Measurements from ENCODE around the gene RNGTT.

RNGTT gene

DNA sequence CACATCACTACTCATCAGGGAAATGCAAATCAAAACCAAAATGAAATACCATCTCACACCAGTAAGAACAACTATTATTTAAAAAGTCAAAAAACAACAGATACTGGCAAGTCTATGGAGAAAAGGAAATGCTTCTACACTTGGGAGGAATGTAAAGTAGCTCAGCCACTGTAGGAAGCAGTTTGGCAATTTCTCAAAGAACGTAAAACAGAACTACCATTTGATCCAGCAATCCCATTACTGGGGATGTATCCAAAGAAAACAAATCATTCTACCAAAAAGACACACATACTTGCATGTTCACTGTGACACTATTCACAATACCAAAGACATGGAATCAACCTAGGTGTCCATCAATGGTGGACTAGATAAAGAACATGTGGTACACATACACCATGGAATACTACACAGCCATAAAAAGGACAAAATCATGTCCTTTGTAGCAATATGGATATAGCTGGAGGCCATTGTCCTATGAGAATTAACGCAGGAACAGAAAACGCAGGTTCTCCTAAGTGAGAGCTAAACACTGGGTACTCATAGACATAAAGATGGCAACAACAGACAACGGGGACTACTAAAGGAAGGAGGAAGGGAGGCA is 260.4 kb downstream of the RNGTT start:
- Histone ChIP-seq H3K9ac (no peak overlapping the region), H3K27me3 (ENCODE audit: control insufficient read depth, insufficient read depth, low read length) (no peaks in the 10 kb centered on the region), H3K36me3 (ENCODE audit: control insufficient read depth, insufficient read depth, low read length) (no peaks in the 10 kb centered on the region), H3K4me3 (ENCODE audit: low read depth, low read length) (no peak overlapping the region), H2AFZ (no peak overlapping the region), H3K4me2 (ENCODE audit: low read length) (no peak overlapping the region), H3K27ac (no peak overlapping the region), H3K79me2 (no peaks in the 10 kb centered on the region), H3K9me3 (ENCODE audit: control insufficient read depth, low read length) (no peaks in the 10 kb centered on the region), H3K4me1 (no peaks in the 10 kb centered on the region)
- TF ChIP-seq CTCF (IDR thresholded peaks at IDR 0.05), result no peak

- TF ChIP-seq CTCF (IDR thresholded peaks at IDR 0.05), result no peak
- H3K4me3 ChIP-seq (ENCODE audit: low read depth, low read length), result no peak overlapping the region
- no peak overlapping the region for H3K27ac ChIP-seq
- H3K27me3 ChIP-seq (ENCODE audit: control insufficient read depth, insufficient read depth, low read length), result no peaks in the 10 kb centered on the region
- H3K36me3 ChIP-seq (ENCODE audit: control insufficient read depth, insufficient read depth, low read length), result no peaks in the 10 kb centered on the region
- H3K79me2 ChIP-seq, result no peaks in the 10 kb centered on the region
- H3K9me3 ChIP-seq (ENCODE audit: control insufficient read depth, low read length), result no peaks in the 10 kb centered on the region
- H3K9ac ChIP-seq, result no peak overlapping the region
- no peak overlapping the region for H2AFZ ChIP-seq
- H3K4me1 ChIP-seq, result no peaks in the 10 kb centered on the region
- no peak overlapping the region for H3K4me2 ChIP-seq (ENCODE audit: low read length)
These were observed 264.8 kb downstream of the RNGTT start for GRCh38 chr6:88698661-88699060.

- Histone ChIP-seq H3K4me2 (ENCODE audit: low read length) (no peak overlapping the region), H3K27me3 (ENCODE audit: control insufficient read depth, insufficient read depth, low read length) (no peaks in the 10 kb centered on the region), H3K79me2 (no peaks in the 10 kb centered on the region), H3K9me3 (ENCODE audit: control insufficient read depth, low read length) (no peaks in the 10 kb centered on the region), H3K4me1 (no peaks in the 10 kb centered on the region), H3K4me3 (ENCODE audit: low read depth, low read length) (no peak overlapping the region), H3K9ac (no peak overlapping the region), H3K27ac (no peak overlapping the region), H2AFZ (no peak overlapping the region), H3K36me3 (ENCODE audit: control insufficient read depth, insufficient read depth, low read length) (no peaks in the 10 kb centered on the region)
- no peak for TF ChIP-seq CTCF (IDR thresholded peaks at IDR 0.05)
These were observed 267.5 kb downstream of the RNGTT start for GRCh38 chr6:88695937-88696336.

- H3K36me3 ChIP-seq (ENCODE audit: control insufficient read depth, insufficient read depth, low read length), result no peaks in the 10 kb centered on the region
- TF ChIP-seq CTCF (IDR thresholded peaks at IDR 0.05), result no peak
These were observed 279.7 kb downstream of the RNGTT start for GRCh38 chr6:88683734-88684133.

DNA sequence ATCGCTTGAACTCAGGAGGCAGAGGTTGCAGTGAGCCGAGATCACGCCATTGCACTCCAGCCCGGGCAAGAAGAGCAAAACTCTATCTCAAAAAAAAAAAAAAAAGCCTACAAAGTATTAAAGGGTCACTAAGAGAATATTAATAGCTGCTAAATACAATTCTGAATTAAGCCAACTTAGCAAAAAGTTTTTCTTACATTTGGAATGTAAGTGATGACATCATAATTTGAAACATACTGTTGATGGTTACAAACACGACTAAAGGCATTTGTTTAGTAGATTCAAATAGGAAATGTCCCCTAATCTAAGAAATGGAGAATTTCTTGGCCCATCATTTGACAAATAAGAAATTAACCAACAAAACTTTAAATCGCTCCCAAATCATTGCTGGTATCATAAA is 282.8 kb downstream of the RNGTT start:
- no peak overlapping the region for H3K4me3 ChIP-seq (ENCODE audit: low read depth, low read length)
- no peak overlapping the region for H3K27ac ChIP-seq
- no peaks in the 10 kb centered on the region for H3K27me3 ChIP-seq (ENCODE audit: control insufficient read depth, insufficient read depth, low read length)
- H3K4me1 ChIP-seq, result no peaks in the 10 kb centered on the region
- H3K36me3 ChIP-seq (ENCODE audit: control insufficient read depth, insufficient read depth, low read length), result no peaks in the 10 kb centered on the region
- no peaks in the 10 kb centered on the region for H3K9me3 ChIP-seq (ENCODE audit: control insufficient read depth, low read length)
- no peak overlapping the region for H2AFZ ChIP-seq
- TF ChIP-seq CTCF (IDR thresholded peaks at IDR 0.05), result no peak
- H3K79me2 ChIP-seq, result no peaks in the 10 kb centered on the region
- no peak overlapping the region for H3K4me2 ChIP-seq (ENCODE audit: low read length)
- no peak overlapping the region for H3K9ac ChIP-seq

More at GRCh38 chr6:88683734-88684133, 279.7 kb downstream of the RNGTT start:
- Histone ChIP-seq H3K4me3 (ENCODE audit: low read depth, low read length) (no peak overlapping the region), H3K9ac (no peak overlapping the region), H3K4me2 (ENCODE audit: low read length) (no peak overlapping the region), H3K4me1 (no peaks in the 10 kb centered on the region), H3K9me3 (ENCODE audit: control insufficient read depth, low read length) (no peaks in the 10 kb centered on the region), H2AFZ (no peak overlapping the region), H3K79me2 (no peaks in the 10 kb centered on the region), H3K27me3 (ENCODE audit: control insufficient read depth, insufficient read depth, low read length) (no peaks in the 10 kb centered on the region), H3K27ac (no peak overlapping the region)

Measured in parathyroid adenoma (tissue), 2 donors.